ENCODE measurements around the gene DGKI. TPM values are rescaled to one million over a fixed set of nuclear protein-coding genes. Genes with fewer than 3 reads are reported as not detected.
"Not testable (repeated sequence)": the region's sequence is repeated elsewhere in the genome, so short reads cannot be mapped to it uniquely, and the experiment has no call there.

The DGKI gene
- polyA plus RNA-seq, 1 donor = 1.6 TPM

DNA sequence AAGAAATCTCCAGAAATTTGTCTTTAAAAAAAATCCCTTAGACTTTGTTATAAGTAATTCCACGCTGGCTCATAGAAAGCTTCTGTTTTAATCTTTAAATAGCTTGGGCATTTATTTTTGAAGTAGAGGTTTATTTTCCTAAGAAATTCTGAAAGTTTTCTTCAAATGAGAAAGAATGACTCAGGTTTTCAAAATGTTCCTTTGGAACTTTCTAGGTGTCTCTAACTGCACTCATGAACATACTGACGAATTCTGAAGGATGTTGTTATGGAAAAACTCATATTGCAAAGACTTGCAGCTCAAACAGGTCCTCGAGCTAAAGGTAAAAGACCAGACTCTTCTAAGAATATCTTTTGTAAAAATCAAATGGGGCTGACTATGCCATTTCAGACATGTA lies 10.7 kb downstream of the DGKI start:
- DNase-seq = no peak

DNA sequence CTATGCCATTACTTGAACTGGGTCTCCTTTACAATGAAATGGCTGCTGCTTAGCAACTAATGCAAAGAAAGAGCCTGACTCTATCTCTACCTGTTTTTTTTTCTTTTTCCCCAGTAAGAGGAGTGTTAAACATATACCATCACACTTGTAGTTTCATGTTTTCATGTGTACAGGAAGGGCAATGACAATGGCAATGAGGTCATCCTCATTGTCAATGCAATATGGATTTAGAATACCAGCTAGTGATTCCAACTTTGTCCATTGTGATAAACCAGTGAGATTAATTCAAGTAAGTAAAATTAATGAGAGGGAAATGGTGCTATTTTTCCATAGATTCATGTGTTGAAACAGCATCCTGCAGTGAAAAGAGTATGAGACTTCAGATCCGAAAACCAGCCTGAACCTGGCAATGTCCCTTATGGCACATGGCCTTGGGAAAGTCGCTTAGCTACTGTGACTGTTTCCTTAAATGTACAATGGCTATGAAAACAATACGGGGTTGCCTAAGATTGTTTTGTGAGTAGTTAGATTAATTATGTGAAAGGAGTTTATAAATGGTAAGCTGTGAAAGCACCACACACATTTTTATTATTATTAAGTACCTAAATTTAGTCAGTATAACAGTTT lies 11.2 kb downstream of the DGKI start:
- DNase-seq = no peak

- no peak for DNase-seq
These were observed 12.2 kb downstream of the DGKI start for GRCh38 chr7:137834552-137834951.

DNA sequence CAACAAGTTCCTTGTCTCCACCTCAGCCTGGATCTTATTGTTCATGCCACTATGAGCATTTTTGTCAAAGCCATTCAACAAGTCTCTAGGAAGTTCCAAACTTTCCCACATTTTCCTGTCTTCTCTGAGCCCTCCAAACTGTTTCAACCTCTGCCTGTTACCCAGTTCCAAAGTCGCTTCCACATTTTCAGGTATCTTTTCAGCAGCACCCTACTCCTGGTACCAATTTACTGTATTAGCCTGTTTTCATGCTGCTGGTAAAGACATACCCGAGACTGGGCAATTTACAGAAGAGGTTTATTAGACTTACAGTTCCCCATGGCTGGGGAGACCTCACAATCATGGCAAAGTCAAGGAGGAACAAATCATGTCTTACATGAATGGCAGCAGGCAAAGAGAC lies 13.8 kb downstream of the DGKI start:
- not testable (repeated sequence) for DNase-seq

- DNase-seq = no peak
These were observed 14.4 kb downstream of the DGKI start for GRCh38 chr7:137832382-137832781.

DNA sequence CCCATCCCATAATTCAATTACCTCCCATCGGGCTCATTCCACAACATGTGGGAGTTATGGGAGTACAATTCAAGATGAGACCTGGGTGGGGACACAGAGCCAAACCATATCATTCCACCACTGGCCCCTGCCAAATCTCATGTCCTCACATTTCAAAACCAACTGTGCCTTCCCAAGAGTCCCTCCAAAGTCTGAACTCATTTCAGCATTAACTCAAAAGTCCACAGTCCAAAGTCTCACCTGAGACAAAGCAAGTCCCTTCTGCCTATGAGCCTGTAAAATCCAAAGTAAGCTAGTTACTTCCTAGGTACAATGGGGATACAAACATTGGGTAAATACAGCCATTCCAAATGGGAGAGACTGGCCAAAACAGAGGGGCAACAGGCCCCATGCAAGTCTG lies 15.2 kb downstream of the DGKI start:
- DNase-seq = not testable (repeated sequence)

DNA sequence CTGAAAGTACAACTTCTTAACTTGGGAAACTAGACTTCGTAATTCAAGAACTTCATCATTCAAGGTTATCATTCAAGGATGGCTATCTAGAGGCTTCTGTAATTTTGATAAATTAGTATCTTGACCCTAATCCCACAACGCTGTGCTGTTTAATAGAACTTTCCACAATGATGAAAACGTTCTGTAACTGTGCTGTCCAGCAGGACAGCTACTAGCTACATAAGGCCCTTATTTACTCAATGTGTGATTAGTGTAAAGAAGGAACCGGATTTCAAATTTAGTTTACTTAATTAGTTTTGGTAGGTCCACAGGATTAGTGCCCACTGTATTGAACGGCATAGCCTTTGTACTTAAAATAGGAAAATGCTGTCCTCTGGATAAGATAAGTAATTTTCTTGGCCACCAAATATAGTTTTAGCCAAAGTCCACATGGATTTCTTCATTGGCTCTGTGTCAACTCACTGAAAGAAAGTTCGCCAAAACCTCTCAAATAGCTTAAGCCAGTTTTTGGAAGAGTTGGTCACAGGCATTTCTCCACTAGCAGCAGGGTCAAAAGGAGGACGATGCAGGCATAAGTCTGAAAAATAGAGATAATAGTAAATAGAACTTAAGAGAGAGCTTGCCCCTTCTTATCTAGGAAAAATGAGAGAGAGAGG lies 17.3 kb downstream of the DGKI start:
- DNase-seq = no peak

DNA sequence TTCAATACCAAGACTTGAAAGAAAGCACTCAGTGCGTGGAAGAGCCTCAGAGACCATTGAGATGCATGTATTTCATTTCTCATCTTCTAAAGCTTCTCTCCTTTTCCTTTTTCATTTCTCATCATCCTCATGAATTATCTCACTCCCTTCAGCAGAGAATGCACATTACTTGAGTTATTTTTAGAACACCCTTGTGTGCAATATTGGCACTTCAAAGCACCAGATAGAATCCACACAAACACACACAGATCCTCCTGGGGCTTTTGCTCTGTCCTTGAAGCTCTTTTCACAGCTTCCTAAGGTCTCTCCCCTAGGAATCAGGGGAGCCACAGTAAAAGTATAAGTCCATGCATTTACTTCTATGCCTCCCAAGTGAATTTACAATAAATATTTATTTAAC lies 18.3 kb downstream of the DGKI start:
- DNase-seq = no peak

DNA sequence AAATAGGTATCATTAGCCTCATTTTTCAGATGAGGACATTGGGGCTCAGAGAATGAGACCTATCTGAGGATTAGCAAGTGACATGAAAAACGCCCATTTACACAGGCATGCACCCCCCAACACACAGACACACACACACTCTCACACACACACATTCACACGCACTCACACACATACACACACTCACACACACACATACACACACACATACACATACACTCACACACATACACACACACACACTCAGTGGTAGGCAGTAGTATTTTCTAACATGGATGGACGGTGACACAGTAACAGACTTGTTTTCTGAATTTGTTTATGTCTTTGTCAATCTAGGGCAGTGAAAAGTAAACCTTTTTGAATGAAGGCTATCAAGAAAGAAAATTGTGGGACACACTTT lies 21.3 kb downstream of the DGKI start:
- DNase-seq = no peak

DNA sequence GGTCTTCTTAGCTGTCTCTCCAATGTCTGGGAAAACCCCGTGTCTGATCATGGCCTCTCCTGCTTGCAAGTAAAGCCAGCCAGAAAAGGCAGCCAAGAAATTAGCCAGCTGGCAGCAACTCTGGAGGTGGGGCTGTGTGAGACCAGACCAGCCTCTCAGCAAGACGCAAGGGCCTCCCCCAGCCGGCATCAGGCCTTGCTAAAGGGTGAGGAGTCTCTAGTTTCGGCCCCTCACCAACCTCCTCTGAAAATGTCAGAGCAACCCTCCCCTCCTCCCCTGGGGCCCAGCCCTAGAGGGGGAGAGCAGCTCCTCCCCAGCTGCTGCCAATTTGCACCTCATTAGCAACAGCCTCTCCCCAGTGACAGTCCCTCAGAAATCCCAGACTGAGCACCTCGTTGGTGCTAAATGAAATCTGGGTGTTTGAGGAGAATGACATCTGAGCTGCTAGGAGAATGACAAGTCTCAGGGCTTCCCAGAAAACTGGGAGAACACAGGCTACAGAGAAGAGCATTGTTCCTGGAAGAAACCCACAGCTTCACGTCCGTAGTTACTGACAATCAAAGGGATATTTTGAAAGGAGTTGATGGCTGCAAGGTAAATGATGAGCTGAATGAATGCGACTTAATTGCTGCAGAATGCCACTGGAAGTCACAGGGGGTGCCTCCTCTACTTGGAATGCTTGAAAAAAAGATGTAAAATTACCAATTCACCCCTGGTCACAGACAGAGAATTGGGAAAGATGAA lies 25.9 kb downstream of the DGKI start:
- peak; percentile 17 for DNase-seq

GRCh38 chr7:137820156-137820555 lies 26.6 kb downstream of the DGKI start:
- DNase-seq = no peak

DNA sequence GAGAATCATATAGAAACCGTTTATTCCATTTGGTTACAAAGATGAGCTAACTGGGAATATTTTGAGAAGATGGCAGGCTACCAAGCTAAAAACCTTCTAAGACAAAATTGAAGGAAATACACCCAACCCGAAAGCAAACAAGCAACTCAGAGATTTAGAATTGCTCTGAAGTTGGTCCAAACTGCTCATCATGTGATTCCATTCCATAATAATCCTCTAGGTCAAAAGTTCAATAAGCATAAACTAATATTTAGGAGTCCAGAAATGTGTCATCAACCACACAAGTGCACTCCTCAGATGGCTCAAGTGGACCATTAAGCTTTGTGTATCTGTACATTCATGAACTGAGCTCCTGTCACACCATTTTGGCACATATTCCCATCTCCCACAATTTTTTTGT lies 28.7 kb downstream of the DGKI start:
- no peak for DNase-seq

DNA sequence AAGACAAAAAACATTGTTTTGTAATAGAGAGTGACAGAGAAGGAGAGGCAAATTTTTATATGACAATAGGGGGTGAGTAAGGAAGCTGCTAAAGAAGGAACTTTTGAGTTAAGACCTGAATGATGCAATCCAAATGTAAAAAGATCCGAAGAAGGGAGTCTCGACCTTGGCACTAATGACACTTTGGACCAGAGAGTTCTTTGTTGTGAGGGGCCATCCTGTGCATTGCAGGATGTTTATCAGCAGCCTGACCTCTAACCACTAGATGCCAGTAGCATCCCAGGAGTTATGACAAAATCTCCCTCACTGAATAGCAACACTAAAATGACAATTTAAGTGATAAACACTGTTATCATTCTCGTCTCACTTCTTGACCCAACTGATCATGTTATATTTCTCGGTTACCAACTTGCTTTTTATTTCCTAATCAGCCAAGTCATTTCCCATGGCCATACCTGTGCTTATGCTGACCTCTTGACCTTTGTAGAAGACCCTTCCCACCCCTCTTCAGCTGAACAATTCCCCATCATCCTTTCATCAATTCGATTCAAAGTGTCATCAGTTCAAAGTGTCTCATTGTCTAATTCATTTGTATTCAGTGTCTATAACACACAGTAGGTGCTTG lies 30.0 kb downstream of the DGKI start:
- no peak for DNase-seq

DNA sequence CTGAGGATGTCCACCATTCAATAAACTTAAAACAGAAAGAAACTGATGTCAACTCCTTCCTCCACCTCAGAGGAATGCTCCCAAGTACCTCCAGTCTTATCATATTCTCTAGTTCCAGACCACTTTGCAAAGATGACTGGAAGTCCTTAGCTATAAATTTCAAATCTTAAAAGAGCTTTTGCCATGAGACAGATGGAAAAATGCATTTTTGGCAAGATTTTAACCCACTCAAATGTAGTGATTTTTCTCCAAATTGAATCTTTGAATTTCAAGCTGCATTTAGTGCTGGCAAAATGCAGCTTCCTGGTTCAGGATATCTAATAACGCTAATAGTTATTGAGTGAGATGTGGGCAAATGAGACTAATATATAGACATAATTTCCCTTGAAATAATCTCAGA lies 33.2 kb downstream of the DGKI start:
- DNase-seq = no peak

DNA sequence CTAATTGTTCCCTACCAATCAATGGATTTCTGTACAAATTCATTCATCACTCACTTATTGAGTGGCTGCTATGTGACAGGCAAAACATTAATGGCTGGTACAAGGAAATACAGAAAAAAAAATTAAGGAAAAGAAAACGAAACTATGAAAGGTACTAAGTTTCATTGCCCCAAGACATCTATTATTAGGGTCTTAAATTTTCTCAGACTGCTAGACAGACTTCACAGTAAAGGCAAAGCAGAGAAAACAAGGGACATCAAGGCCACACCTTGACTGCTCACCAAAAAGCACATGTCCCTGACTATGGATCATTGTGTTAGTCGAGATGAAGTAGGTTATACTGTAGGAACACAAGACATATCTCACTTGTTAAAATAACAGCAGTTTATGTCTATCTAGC lies 36.5 kb downstream of the DGKI start:
- DNase-seq = no peak

DNA sequence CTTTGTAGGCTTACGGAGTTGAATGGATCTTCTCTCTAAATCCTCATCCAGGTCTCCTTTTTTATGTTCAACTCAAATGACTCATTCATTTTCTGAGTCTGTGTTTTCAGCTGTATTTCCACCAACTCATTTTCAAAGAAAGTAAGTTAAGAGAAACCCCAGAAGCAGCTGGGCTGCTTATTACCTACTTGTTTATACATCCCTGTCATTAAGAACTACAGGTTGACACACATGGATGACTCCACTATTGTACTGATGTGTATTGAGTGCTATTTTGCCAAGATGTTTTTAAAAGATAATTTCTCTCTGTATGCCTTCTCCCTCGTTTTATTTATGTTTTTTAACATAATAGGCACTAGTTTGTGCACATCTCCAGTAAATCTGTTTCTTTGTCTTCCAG lies 41.9 kb downstream of the DGKI start:
- DNase-seq = no peak

- DNase-seq = no peak
These were observed 45.3 kb downstream of the DGKI start for GRCh38 chr7:137801491-137801890.

DNA sequence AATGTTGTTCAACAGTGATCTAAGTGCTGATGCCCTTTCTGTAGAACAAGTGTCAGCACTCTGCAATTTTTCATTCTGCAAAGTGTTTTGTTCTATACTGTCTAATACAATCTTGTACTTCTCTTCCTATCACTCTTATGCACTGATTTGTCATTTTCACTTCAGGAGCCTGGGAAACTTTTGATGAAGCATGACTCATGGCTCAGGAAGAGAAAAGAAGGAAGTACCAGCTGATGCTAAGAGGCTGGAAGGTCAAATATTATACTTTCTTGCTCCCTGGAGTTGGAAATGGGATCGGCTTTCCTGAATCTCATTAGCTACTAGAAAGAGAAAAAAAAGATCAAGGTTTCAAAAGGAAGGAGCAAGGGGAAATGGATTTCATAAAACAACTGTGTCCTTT lies 45.8 kb downstream of the DGKI start:
- DNase-seq = no peak

DNA sequence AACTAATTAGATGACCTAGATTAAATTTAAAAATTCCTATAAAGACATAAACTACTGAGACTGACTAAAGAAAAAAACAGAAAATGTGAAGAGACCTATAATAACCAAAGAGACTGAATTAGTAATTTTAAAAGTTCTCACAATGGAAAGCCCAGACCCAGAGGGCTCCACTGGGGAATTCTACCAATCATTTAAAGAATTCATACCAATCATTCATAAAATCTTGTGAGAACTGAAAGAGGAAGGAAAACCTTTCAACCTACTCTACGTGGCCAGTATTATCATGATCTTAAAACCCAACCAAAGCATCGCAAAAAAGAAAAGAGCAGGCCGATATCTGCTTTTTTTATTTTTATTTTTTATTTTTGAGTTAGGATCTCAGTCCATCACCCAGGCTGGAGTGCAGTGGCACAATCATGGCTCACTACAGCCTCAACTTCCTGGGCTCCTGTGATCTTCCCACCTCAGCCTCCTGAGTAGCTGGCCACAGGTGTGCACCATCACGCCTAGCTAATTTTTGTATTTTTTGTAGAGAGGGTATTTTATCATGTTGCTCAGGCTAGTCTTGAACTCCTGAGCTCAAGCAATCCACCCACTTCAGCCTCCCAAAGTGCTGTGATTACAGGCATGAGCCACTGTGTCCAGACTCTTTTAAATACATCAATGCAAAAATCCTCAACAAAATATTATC lies 48.6 kb downstream of the DGKI start:
- no peak for DNase-seq

DNA sequence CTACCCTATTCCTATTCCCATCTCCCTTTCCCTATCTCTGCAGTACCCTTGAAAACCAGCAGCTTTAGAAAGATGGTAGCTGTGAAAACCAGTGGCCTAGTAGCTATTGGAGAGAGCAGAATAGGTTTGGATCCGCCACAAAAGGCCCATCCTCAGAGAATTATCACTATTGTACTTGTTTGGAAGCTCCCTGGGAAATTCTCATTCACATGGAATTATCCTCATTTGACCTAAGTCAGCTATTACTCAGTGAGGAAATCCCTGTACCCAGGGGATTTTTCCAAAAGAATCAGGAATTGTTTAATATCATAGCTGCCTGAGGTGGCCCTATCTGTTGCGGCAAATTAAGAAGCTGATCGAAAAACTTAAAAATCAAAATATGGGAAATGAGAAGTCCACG lies 51.6 kb downstream of the DGKI start:
- no peak for DNase-seq

GRCh38 chr7:137791930-137792329 lies 54.8 kb downstream of the DGKI start:
- DNase-seq = no peak

- no peak for DNase-seq
These were observed 55.9 kb downstream of the DGKI start for GRCh38 chr7:137790828-137791227.

Data from left kidney (tissue), 2 donors.